Mesothelial cell of epicardium (in vitro differentiated cells): Measurements from ENCODE around the gene TRMT1. TPM values are rescaled to one million over a fixed set of nuclear protein-coding genes. Genes with fewer than 3 reads are reported as not detected.

Experiments
- DNase-seq, 2 experiments: peaks; one replicate each; pipeline ENCODE4 v3.0.0; 2021; ENCODE audit warnings: low spot score in 2 of 2; ENCODE audit not compliant: unreplicated experiment in 2 of 2
- H3K27ac Mint-ChIP-seq: 2 replicates; pipeline ENCODE4 v1.8.0; 2021; ENCODE audit warnings: mixed read lengths
- H3K27me3 Mint-ChIP-seq: 2 replicates; pipeline ENCODE4 v1.8.0; 2021; ENCODE audit warnings: low read depth, mixed read lengths
- H3K36me3 Mint-ChIP-seq: 2 replicates; pipeline ENCODE4 v1.8.0; 2021; ENCODE audit warnings: mixed read lengths
- H3K4me1 Mint-ChIP-seq: 2 replicates; pipeline ENCODE4 v1.8.0; 2021; ENCODE audit warnings: mixed read lengths
- H3K4me3 Mint-ChIP-seq: 2 replicates; pipeline ENCODE4 v1.8.0; 2021; ENCODE audit warnings: mild to moderate bottlenecking, moderate library complexity, mixed read lengths
- H3K9me3 Mint-ChIP-seq: 2 replicates; pipeline ENCODE4 v1.8.0; 2021; ENCODE audit warnings: mixed read lengths
- CTCF ChIP-seq: fragments of 200-600 bp; sonication (generic); IDR thresholded peaks from one replicate; pipeline ENCODE4 v1.5.0; 2021; ENCODE audit warnings: antibody characterized with exemption; ENCODE audit not compliant: unreplicated experiment
- total RNA-seq: library from RNA; stranded (reverse); gene quantifications from 3 replicates; pipeline ENCODE4 v1.2.1, GENCODE V29; 2021

Gene TRMT1
- total RNA-seq, 1 donor from 2014 or later: 57.0 TPM

GRCh38 chr19:13062317-13062716, 54.2 kb downstream of the TRMT1 start:
- Mint-ChIP-seq H3K36me3 (no peaks in the 10 kb centered on the region), H3K4me3 (no peak overlapping the region), H3K27me3 (peaks cover 56% of the 10 kb centered on the region), H3K27ac (no peak overlapping the region), H3K4me1 (peaks cover 56% of the 10 kb centered on the region), H3K9me3 (no peaks in the 10 kb centered on the region)
- TF ChIP-seq CTCF: no peak
- no peak for DNase-seq

GRCh38 chr19:13060964-13061927, 55.3 kb downstream of the TRMT1 start:
- Mint-ChIP-seq H3K27me3 (peaks cover 49% of the 10 kb centered on the region), H3K9me3 (no peaks in the 10 kb centered on the region), H3K27ac (peak overlapping the region; percentile 59), H3K4me1 (peaks cover 56% of the 10 kb centered on the region), H3K36me3 (no peaks in the 10 kb centered on the region), H3K4me3 (peak overlapping the region; percentile 58)
- peak; percentile 68 to 90 for DNase-seq
- TF ChIP-seq CTCF: peak; percentile 96

GRCh38 chr19:13060233-13060963, 56.1 kb downstream of the TRMT1 start:
- H3K27ac Mint-ChIP-seq: no peak overlapping the region
- no peak for DNase-seq

GRCh38 chr19:13058951-13059660, 57.4 kb downstream of the TRMT1 start:
- no peak overlapping the region for H3K4me3 Mint-ChIP-seq
- no peaks in the 10 kb centered on the region for H3K36me3 Mint-ChIP-seq
- peaks cover 75% of the 10 kb centered on the region for H3K4me1 Mint-ChIP-seq
- TF ChIP-seq CTCF: no peak
- no peaks in the 10 kb centered on the region for H3K9me3 Mint-ChIP-seq
- DNase-seq: no peak
- peak overlapping the region; percentile 81 for H3K27ac Mint-ChIP-seq
- H3K27me3 Mint-ChIP-seq: peaks cover 33% of the 10 kb centered on the region

More at GRCh38 chr19:13060233-13060963, 56.1 kb downstream of the TRMT1 start:
- Mint-ChIP-seq H3K36me3 (no peaks in the 10 kb centered on the region), H3K27me3 (peaks cover 45% of the 10 kb centered on the region), H3K4me3 (peak overlapping the region; percentile 58), H3K9me3 (no peaks in the 10 kb centered on the region), H3K4me1 (peaks cover 65% of the 10 kb centered on the region)
- no peak for TF ChIP-seq CTCF

- peak overlapping the region; percentile 100 for H3K27ac Mint-ChIP-seq
- no peaks in the 10 kb centered on the region for H3K9me3 Mint-ChIP-seq
- no peak overlapping the region for H3K4me3 Mint-ChIP-seq
- H3K4me1 Mint-ChIP-seq: peaks cover 82% of the 10 kb centered on the region
- no peaks in the 10 kb centered on the region for H3K36me3 Mint-ChIP-seq
- TF ChIP-seq CTCF: no peak
- H3K27me3 Mint-ChIP-seq: peaks cover 20% of the 10 kb centered on the region
- peak in 1 of 2 experiments; percentile 67 for DNase-seq
Measured at GRCh38 chr19:13057744-13058143, 58.8 kb downstream of the TRMT1 start.
